ENCODE data around the gene WIPI1. TPM values are rescaled to one million over a fixed set of nuclear protein-coding genes. Genes with fewer than 3 reads are reported as not detected.

The WIPI1 gene
- total RNA-seq, 1 donor from 2014 or later, result 37.3 TPM

GRCh38 chr17:68484458-68484857, 27.2 kb upstream of the WIPI1 start:
- no peak overlapping the region for H3K4me3 ChIP-seq
- no peaks in the 10 kb centered on the region for H3K27me3 ChIP-seq
- DNase-seq (ENCODE audit: extremely low spot score in 2 of 2), result no peak
- no peaks in the 10 kb centered on the region for H3K4me1 ChIP-seq
- intact Hi-C loops (cut with DNase I), result no loop called here
- no peak overlapping the region for H3K27ac ChIP-seq
- H3K9me3 ChIP-seq, result no peaks in the 10 kb centered on the region
- TF ChIP-seq POLR2AphosphoS5 (IDR thresholded peaks at IDR 0.05; ENCODE audit: insufficient read depth in 1 of 2, low read depth in 1 of 2), result no peak
- no peaks in the 10 kb centered on the region for H3K36me3 ChIP-seq

- Histone ChIP-seq H3K27me3 (no peaks in the 10 kb centered on the region), H3K36me3 (no peaks in the 10 kb centered on the region), H3K27ac (no peak overlapping the region), H3K9me3 (no peaks in the 10 kb centered on the region), H3K4me1 (no peaks in the 10 kb centered on the region), H3K4me3 (no peak overlapping the region)
- intact Hi-C loops (cut with DNase I), result no loop called here
- DNase-seq (ENCODE audit: extremely low spot score in 2 of 2), result no peak
- TF ChIP-seq POLR2A (IDR thresholded peaks at IDR 0.05) (no peak), POLR2AphosphoS5 (IDR thresholded peaks at IDR 0.05; ENCODE audit: insufficient read depth in 1 of 2, low read depth in 1 of 2) (no peak)
- TF ChIP-seq, protein P1, sequence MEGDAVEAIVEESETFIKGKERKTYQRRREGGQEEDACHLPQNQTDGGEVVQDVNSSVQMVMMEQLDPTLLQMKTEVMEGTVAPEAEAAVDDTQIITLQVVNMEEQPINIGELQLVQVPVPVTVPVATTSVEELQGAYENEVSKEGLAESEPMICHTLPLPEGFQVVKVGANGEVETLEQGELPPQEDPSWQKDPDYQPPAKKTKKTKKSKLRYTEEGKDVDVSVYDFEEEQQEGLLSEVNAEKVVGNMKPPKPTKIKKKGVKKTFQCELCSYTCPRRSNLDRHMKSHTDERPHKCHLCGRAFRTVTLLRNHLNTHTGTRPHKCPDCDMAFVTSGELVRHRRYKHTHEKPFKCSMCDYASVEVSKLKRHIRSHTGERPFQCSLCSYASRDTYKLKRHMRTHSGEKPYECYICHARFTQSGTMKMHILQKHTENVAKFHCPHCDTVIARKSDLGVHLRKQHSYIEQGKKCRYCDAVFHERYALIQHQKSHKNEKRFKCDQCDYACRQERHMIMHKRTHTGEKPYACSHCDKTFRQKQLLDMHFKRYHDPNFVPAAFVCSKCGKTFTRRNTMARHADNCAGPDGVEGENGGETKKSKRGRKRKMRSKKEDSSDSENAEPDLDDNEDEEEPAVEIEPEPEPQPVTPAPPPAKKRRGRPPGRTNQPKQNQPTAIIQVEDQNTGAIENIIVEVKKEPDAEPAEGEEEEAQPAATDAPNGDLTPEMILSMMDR (IDR thresholded peaks at IDR 0.05), result no peak
These were observed 25.3 kb upstream of the WIPI1 start for GRCh38 chr17:68482576-68483041.

- no peaks in the 10 kb centered on the region for H3K27me3 ChIP-seq
- no peaks in the 10 kb centered on the region for H3K4me1 ChIP-seq
- intact Hi-C loops (cut with DNase I), result no loop called here
- no peak overlapping the region for H3K27ac ChIP-seq
- no peaks in the 10 kb centered on the region for H3K36me3 ChIP-seq
- H3K9me3 ChIP-seq, result no peaks in the 10 kb centered on the region
- no peak overlapping the region for H3K4me3 ChIP-seq
- TF ChIP-seq POLR2AphosphoS5 (IDR thresholded peaks at IDR 0.05; ENCODE audit: insufficient read depth in 1 of 2, low read depth in 1 of 2), result no peak
- TF ChIP-seq POLR2A (IDR thresholded peaks at IDR 0.05), result no peak
- TF ChIP-seq, protein P1 (IDR thresholded peaks at IDR 0.05), result no peak
- DNase-seq (ENCODE audit: extremely low spot score in 2 of 2), result no peak
These were observed 23.6 kb upstream of the WIPI1 start for GRCh38 chr17:68480885-68481284.

DNA sequence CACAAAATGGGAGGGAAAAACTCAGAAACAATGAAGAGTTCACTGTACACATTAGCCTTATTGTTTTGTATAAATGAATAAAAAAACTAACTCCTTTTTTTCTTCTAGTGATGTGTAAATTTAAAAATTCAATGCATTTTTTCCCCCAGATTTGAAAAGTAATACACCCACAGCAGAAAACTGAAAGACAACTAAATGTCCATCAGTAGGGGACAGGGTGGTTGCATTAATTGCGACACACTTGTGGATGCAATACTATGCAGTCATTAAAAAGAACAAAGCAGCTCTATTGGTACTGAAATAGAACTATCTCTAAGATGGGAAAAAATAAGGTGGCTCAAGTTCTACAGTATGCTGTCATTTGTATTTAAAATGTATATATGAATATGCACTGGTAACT, 13.7 kb upstream of the WIPI1 start:
- DNase-seq (ENCODE audit: extremely low spot score in 2 of 2), result no peak
- H3K4me3 ChIP-seq, result no peak overlapping the region
- intact Hi-C loops (cut with DNase I), result no loop called here
- H3K4me1 ChIP-seq, result no peaks in the 10 kb centered on the region
- H3K27me3 ChIP-seq, result no peaks in the 10 kb centered on the region
- H3K27ac ChIP-seq, result no peak overlapping the region
- no peaks in the 10 kb centered on the region for H3K36me3 ChIP-seq
- H3K9me3 ChIP-seq, result no peaks in the 10 kb centered on the region
- TF ChIP-seq POLR2AphosphoS5 (IDR thresholded peaks at IDR 0.05; ENCODE audit: insufficient read depth in 1 of 2, low read depth in 1 of 2) (no peak), POLR2A (IDR thresholded peaks at IDR 0.05) (no peak)
- TF ChIP-seq, protein P1 (IDR thresholded peaks at IDR 0.05), result no peak

GRCh38 chr17:68468788-68469187, 11.5 kb upstream of the WIPI1 start:
- Histone ChIP-seq H3K9me3 (no peaks in the 10 kb centered on the region), H3K4me3 (no peak overlapping the region), H3K27me3 (no peaks in the 10 kb centered on the region), H3K36me3 (no peaks in the 10 kb centered on the region), H3K4me1 (no peaks in the 10 kb centered on the region), H3K27ac (no peak overlapping the region)
- no peak for DNase-seq (ENCODE audit: extremely low spot score in 2 of 2)
- no peak for TF ChIP-seq POLR2AphosphoS5 (IDR thresholded peaks at IDR 0.05; ENCODE audit: insufficient read depth in 1 of 2, low read depth in 1 of 2)
- intact Hi-C loops (cut with DNase I), result loop anchor here (10.0 kb wide), 1 partner anchor 294 kb away; no protein-coding TSS in a partner anchor

DNA sequence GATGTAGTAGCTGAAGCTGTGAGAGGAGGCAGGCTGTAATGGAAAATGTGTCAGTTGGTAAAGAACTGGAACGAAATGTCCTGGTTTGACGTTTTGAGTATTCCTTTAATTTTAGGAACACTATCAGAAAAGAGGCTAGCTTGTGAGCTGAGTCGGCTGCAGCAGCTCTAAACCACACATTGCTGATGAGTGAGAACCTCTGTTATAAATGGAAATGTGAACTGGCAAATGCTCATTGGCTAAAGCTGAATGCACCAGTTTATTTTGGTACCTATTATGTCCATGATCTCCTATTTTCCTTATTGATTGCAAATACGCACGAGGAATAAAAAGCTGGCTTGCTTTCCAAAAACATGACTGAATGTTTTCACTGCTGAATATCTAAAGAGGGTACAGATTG, 11.0 kb upstream of the WIPI1 start:
- Histone ChIP-seq H3K4me3 (no peak overlapping the region), H3K27ac (no peak overlapping the region), H3K4me1 (no peaks in the 10 kb centered on the region), H3K36me3 (no peaks in the 10 kb centered on the region), H3K9me3 (no peaks in the 10 kb centered on the region), H3K27me3 (no peaks in the 10 kb centered on the region)
- no peak for DNase-seq (ENCODE audit: extremely low spot score in 2 of 2)
- intact Hi-C loops (cut with DNase I), result loop anchor here (10.0 kb wide), 1 partner anchor 294 kb away; no protein-coding TSS in a partner anchor
- TF ChIP-seq, protein P1 (IDR thresholded peaks at IDR 0.05), result no peak
- TF ChIP-seq POLR2AphosphoS5 (IDR thresholded peaks at IDR 0.05; ENCODE audit: insufficient read depth in 1 of 2, low read depth in 1 of 2) (no peak), POLR2A (IDR thresholded peaks at IDR 0.05) (no peak)
